ACC112 (cell line): ENCODE results near the gene FTCD.

Experiments used
- H2AFZ ChIP-seq: fragments of 200-600 bp; sonication (generic); one replicate; pipeline ENCODE4 v1.6.0; 2017; ENCODE audit warnings: antibody characterized with exemption, low read length; ENCODE audit not compliant: unreplicated experiment
- H3K27ac ChIP-seq: fragments of 200-600 bp; sonication (generic); 2 replicates; pipeline ENCODE4 v1.5.1; 2014; ENCODE audit warnings: low read depth, mild to moderate bottlenecking, antibody characterized with exemption, low read length, moderate library complexity
- H3K27me3 ChIP-seq: fragments of 200-600 bp; sonication (generic); 2 replicates; pipeline ENCODE4 v1.6.1; 2014; ENCODE audit warnings: mild to moderate bottlenecking, antibody characterized with exemption, low read length, moderate library complexity, mixed read lengths; ENCODE audit not compliant: insufficient read depth
- H3K36me3 ChIP-seq: fragments of 200-600 bp; sonication (generic); 2 replicates; pipeline ENCODE4 v1.6.1; 2016; ENCODE audit warnings: mild to moderate bottlenecking, antibody characterized with exemption, low read length, moderate library complexity, mixed read lengths; ENCODE audit not compliant: insufficient read depth
- H3K4me1 ChIP-seq: fragments of 200-600 bp; sonication (generic); one replicate; pipeline ENCODE4 v1.6.1; 2016; ENCODE audit warnings: low read length, mixed read lengths; ENCODE audit not compliant: insufficient read depth, unreplicated experiment, control insufficient read depth
- H3K4me3 ChIP-seq: fragments of 200-600 bp; sonication (generic); 2 replicates; pipeline ENCODE4 v1.5.1; 2014; ENCODE audit warnings: mild to moderate bottlenecking, low read depth, low read length
- H3K79me2 ChIP-seq: fragments of 200-600 bp; sonication (generic); one replicate; pipeline ENCODE4 v1.6.0; 2016; ENCODE audit warnings: low read length; ENCODE audit not compliant: control insufficient read depth, unreplicated experiment, insufficient read depth

Gene FTCD

GRCh38 chr21:46130831-46131587, 24.4 kb downstream of the FTCD start:
- no peak overlapping the region for H2AFZ ChIP-seq
- H3K4me1 ChIP-seq: no peaks in the 10 kb centered on the region
- H3K27ac ChIP-seq: no peak overlapping the region
- H3K79me2 ChIP-seq: no peaks in the 10 kb centered on the region
- no peak overlapping the region for H3K4me3 ChIP-seq
- H3K27me3 ChIP-seq: no peaks in the 10 kb centered on the region
- H3K36me3 ChIP-seq: peaks cover 34% of the 10 kb centered on the region; the same call in 1 of the 2 replicates

DNA sequence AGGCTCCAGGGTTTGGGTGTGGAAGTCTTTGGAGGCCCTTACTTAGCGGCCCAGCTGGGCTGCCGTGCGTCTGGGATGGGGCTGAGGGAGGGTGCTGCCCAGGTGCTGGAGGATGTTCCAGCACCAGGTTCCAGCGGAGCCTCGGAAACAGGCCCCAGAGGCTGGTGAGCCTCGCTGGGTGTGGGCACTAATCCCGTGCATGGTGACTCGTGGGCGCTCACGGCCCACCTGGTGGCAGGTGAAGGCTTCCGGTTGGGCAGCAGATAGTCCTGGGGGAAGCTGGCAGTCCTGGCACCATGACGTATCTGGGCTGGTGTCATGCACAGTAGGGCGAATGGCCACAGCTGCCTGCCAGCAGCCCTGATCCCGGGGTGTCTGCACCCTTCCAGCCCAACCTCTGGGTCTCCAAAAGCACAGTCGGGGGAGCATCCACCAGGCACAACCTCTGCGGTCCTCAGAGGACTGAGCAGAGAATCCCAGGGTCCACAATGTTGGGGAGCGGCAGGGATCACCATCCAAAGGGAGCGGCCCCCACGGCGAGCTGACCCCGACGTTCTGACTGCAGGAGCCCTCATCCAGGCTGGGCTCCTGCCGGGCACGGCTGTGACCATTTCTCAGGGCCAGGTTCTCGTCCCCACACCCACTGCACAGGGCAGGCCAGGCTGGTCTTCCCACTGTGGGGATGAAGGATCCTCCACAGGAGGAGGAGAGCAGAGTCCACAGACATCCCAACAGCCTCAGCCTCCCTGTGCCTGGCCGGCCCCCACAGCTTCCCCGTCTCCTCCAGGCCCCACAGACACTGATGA, 25.3 kb downstream of the FTCD start:
- Histone ChIP-seq H2AFZ (no peak overlapping the region), H3K27ac (no peak overlapping the region), H3K79me2 (no peaks in the 10 kb centered on the region), H3K4me1 (no peaks in the 10 kb centered on the region), H3K4me3 (no peak overlapping the region), H3K36me3 (peaks cover 44% of the 10 kb centered on the region; the same call in 1 of the 2 replicates), H3K27me3 (no peaks in the 10 kb centered on the region)

DNA sequence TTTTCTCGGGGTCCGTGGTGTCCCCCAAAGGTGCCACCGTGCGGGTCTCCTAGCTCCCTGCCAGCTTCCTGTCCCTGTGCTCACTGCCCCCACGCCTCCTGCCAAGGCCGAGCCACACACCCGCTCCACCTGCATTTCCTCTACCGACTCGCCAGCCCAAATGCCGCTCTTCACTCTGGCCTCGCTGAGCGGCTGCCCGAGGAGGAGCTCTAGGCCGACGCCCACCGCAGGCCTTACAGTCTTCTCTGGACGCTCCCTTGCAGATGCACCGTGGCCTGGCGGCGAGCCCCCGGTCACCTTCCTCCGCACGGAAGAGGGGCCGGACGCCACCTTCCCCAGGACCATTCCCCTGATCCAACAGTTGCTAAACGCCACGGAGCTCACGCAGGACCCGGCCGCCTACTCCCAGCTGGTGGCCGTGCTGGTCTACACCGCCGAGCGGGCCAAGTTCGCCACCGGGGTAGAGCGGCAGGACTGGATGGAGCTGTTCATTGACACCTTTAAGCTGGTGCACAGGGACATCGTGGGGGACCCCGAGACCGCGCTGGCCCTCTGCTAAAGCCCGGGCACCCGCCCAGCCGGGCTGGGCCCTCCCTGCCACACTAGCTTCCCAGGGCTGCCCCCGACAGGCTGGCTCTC, 26.3 kb downstream of the FTCD start:
- Histone ChIP-seq H3K4me1 (no peaks in the 10 kb centered on the region), H3K79me2 (peaks cover 6% of the 10 kb centered on the region), H3K36me3 (peaks cover 53% of the 10 kb centered on the region), H2AFZ (no peak overlapping the region), H3K27ac (no peak overlapping the region), H3K4me3 (no peak overlapping the region), H3K27me3 (no peaks in the 10 kb centered on the region)

GRCh38 chr21:46128106-46128932, 27.1 kb downstream of the FTCD start:
- H3K4me1 ChIP-seq: no peaks in the 10 kb centered on the region
- H3K79me2 ChIP-seq: peaks cover 13% of the 10 kb centered on the region
- no peaks in the 10 kb centered on the region for H3K27me3 ChIP-seq
- H3K4me3 ChIP-seq: no peak overlapping the region
- no peak overlapping the region for H2AFZ ChIP-seq
- H3K36me3 ChIP-seq: peaks cover 60% of the 10 kb centered on the region
- no peak overlapping the region for H3K27ac ChIP-seq

GRCh38 chr21:46127239-46128105, 27.9 kb downstream of the FTCD start:
- Histone ChIP-seq H3K4me3 (no peak overlapping the region), H3K27me3 (no peaks in the 10 kb centered on the region), H3K36me3 (peaks cover 67% of the 10 kb centered on the region), H2AFZ (no peak overlapping the region), H3K79me2 (peaks cover 15% of the 10 kb centered on the region), H3K4me1 (peaks cover 3% of the 10 kb centered on the region), H3K27ac (no peak overlapping the region)

- Histone ChIP-seq H3K27ac (no peak overlapping the region), H2AFZ (no peak overlapping the region), H3K79me2 (peaks cover 15% of the 10 kb centered on the region), H3K27me3 (no peaks in the 10 kb centered on the region), H3K36me3 (peaks cover 64% of the 10 kb centered on the region), H3K4me3 (no peak overlapping the region), H3K4me1 (peaks cover 11% of the 10 kb centered on the region)
Measured at GRCh38 chr21:46126309-46127238, 28.8 kb downstream of the FTCD start.

DNA sequence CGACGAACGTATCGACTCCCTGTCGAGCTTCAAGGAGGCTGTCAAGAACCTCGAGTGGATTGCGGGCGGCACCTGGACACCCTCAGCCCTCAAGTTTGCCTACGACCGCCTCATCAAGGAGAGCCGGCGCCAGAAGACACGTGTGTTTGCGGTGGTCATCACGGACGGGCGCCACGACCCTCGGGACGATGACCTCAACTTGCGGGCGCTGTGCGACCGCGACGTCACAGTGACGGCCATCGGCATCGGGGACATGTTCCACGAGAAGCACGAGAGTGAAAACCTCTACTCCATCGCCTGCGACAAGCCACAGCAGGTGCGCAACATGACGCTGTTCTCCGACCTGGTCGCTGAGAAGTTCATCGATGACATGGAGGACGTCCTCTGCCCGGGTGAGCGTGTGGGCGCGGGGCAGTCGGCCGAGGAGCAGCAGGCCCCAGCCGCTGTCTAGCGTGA, 29.5 kb downstream of the FTCD start:
- peaks cover 18% of the 10 kb centered on the region for H3K4me1 ChIP-seq
- H3K36me3 ChIP-seq: peaks cover 60% of the 10 kb centered on the region
- H3K4me3 ChIP-seq: no peak overlapping the region
- no peaks in the 10 kb centered on the region for H3K27me3 ChIP-seq
- H3K79me2 ChIP-seq: peaks cover 15% of the 10 kb centered on the region
- no peak overlapping the region for H2AFZ ChIP-seq
- H3K27ac ChIP-seq: no peak overlapping the region

DNA sequence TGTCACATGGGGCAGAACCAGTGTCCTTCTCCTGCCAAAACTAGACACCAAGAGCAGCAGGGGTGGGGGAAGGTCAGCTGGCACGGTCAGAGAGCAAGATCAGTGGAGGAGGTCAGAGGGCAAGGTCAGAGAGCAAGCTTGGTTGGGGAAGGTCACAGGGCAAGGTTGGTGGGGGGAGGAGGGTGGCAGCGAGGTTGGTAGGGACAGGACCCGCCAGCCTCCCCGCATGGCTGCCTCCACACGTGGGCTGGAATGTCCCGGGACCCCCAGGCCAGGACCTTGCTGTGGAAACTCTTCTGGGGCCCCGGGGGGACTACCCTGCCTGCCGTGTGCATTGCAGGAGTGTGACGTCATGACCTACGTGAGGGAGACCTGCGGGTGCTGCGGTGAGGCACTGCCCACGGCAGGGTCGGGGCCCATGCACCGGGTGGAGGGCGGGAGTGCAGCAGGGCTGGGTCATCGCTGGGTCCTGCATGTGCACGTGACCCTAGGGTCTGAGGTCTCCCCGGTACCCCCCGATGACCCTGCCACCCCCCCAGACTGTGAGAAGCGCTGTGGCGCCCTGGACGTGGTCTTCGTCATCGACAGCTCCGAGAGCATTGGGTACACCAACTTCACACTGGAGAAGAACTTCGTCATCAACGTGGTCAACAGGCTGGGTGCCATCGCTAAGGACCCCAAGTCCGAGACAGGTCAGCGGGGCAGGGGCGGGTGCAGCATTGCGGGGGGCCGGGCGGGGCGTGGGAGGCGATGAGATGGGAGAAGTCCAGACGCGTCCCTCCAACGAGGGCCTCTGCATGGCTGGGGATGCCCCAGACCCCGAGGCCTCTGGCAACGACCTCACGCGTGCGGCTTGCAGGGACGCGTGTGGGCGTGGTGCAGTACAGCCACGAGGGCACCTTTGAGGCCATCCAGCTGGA, 30.2 kb downstream of the FTCD start:
- Histone ChIP-seq H3K27ac (no peak overlapping the region), H3K4me1 (peaks cover 18% of the 10 kb centered on the region), H2AFZ (no peak overlapping the region), H3K36me3 (peaks cover 53% of the 10 kb centered on the region), H3K4me3 (no peak overlapping the region), H3K79me2 (peaks cover 15% of the 10 kb centered on the region), H3K27me3 (no peaks in the 10 kb centered on the region)
